ENCODE results near the gene LRFN2.

LRFN2 gene

DNA sequence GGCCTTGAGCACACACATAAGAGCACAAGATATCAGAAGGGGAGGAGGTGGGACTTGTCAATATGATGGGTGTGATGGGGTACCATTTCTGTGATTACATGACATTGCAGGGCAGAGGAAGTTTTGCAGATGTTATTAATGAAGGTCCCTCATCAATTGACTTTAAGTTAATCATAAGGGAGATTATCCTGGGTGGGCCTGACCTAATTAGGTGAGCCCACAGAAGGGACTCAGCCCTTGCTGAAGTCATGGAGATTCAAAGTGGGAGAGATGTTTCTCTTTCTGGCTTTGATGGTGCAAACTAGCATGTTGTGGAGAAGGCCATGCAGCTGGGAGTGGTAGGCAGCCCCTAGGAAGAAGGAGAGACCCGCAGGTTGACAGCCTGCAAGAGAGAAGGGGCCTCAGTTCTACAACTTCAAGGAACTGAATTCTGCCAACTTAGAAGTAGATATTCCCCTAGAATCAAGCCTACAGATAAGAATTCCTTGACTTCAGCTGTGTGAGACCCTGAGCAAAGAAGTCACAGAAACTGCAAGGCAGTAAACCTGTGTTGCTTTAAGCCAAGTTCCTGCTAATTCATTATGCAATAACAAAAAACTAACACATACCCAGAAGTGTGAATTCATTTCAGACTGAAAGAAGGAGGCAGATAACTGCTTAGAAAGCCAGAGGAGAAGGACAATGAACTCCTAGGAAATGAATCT lies 131.3 kb downstream of the LRFN2 start:
- DNase-seq (ENCODE audit: low spot score): no peak
- TF ChIP-seq, protein P1, sequence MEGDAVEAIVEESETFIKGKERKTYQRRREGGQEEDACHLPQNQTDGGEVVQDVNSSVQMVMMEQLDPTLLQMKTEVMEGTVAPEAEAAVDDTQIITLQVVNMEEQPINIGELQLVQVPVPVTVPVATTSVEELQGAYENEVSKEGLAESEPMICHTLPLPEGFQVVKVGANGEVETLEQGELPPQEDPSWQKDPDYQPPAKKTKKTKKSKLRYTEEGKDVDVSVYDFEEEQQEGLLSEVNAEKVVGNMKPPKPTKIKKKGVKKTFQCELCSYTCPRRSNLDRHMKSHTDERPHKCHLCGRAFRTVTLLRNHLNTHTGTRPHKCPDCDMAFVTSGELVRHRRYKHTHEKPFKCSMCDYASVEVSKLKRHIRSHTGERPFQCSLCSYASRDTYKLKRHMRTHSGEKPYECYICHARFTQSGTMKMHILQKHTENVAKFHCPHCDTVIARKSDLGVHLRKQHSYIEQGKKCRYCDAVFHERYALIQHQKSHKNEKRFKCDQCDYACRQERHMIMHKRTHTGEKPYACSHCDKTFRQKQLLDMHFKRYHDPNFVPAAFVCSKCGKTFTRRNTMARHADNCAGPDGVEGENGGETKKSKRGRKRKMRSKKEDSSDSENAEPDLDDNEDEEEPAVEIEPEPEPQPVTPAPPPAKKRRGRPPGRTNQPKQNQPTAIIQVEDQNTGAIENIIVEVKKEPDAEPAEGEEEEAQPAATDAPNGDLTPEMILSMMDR (IDR thresholded peaks at IDR 0.05; ENCODE audit: extremely low read depth, insufficient read depth, missing control alignments): no peak
- in situ Hi-C loops (cut with MboI; ENCODE audit: low pct_unique_long_range_greater_than_20kb, low sequenced_read_pairs, unreplicated experiment): no loop called here

- in situ Hi-C loops (cut with MboI; ENCODE audit: low pct_unique_long_range_greater_than_20kb, low sequenced_read_pairs, unreplicated experiment): no loop called here
- DNase-seq (ENCODE audit: low spot score): no peak
- TF ChIP-seq, protein P1 (IDR thresholded peaks at IDR 0.05; ENCODE audit: extremely low read depth, insufficient read depth, missing control alignments): no peak
Measured at GRCh38 chr6:40450483-40450882, 136.7 kb downstream of the LRFN2 start.

DNA sequence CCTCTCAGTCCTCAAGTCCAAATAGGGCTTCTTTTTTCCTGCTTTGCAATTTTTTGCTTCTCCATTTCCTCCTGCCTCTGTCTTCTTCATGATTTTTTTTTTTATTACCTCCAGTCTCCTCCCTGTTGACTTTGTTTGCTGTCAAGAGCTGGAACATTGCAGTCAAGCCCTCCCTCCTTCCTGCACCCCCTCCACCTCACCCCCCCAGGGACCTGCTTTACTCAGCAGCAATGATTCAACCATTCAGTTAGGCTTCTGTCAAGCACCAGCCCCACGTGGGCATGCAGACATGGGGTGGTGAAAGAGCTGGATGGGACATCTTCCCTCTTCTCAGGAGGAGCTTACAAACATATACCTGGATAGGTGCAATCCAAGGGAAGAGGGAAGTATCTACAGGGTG lies 142.4 kb downstream of the LRFN2 start:
- in situ Hi-C loops (cut with MboI; ENCODE audit: low pct_unique_long_range_greater_than_20kb, low sequenced_read_pairs, unreplicated experiment): no loop called here
- TF ChIP-seq, protein P1 (IDR thresholded peaks at IDR 0.05; ENCODE audit: extremely low read depth, insufficient read depth, missing control alignments): no peak
- DNase-seq (ENCODE audit: low spot score): no peak

DNA sequence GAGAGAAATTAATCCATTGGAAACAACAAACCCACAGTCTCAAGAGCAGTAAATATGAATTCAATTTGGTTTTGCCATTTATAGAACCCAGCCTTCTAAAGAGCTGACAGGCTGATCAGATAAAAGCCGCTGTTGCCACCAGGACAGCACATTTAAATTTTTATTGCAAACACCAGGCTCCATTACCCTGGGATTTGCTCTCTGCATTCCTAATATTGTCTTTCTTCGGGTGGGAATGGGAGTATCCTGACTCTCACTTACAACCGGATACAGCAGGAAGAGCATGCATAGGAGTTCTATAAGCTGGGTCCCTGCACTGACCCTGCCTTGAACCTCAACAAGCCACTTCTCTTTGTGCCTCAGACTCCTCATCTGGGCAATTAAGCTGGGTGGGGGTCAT lies 142.9 kb downstream of the LRFN2 start:
- DNase-seq (ENCODE audit: low spot score): no peak
- in situ Hi-C loops (cut with MboI; ENCODE audit: low pct_unique_long_range_greater_than_20kb, low sequenced_read_pairs, unreplicated experiment): no loop called here
- TF ChIP-seq, protein P1 (IDR thresholded peaks at IDR 0.05; ENCODE audit: extremely low read depth, insufficient read depth, missing control alignments): no peak

DNA sequence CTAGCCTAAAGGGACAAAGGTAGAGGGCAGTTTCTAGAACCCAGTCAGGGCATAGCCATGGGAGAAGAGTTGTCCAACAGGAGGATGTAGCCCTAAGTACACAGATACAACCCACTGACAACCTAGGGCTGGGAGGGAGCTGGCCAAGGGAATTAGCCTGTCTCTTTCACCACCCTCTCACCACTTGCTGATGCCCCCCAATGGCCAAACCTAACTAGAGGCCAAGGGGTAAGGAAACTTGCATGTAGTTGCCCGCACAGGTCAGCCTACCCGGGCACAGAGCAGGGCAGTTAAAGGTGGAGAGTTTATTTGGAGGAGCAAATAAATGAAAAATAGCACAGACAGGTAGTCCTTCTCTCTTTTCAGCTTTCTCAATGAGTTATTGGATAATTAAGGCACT lies 143.3 kb downstream of the LRFN2 start:
- TF ChIP-seq, protein P1 (IDR thresholded peaks at IDR 0.05; ENCODE audit: extremely low read depth, insufficient read depth, missing control alignments): no peak
- no peak for DNase-seq (ENCODE audit: low spot score)
- in situ Hi-C loops (cut with MboI; ENCODE audit: low pct_unique_long_range_greater_than_20kb, low sequenced_read_pairs, unreplicated experiment): no loop called here

GRCh38 chr6:40442591-40442990 lies 144.6 kb downstream of the LRFN2 start:
- no peak for DNase-seq (ENCODE audit: low spot score)
- TF ChIP-seq, protein P1 (IDR thresholded peaks at IDR 0.05; ENCODE audit: extremely low read depth, insufficient read depth, missing control alignments): no peak
- in situ Hi-C loops (cut with MboI; ENCODE audit: low pct_unique_long_range_greater_than_20kb, low sequenced_read_pairs, unreplicated experiment): no loop called here

Measured in GM13977 (cell line).